Panc1 (cell line): ENCODE measurements around the gene PKD2.

ENCODE experiments used
- POLR2AphosphoS5 ChIP-seq: IDR thresholded peaks from 2 replicates; pipeline ENCODE4 v1.6.1; 2012; ENCODE audit warnings: mild to moderate bottlenecking, low read depth, low read length, moderate library complexity
- TCF7L2 ChIP-seq: IDR thresholded peaks from 2 replicates; pipeline ENCODE4 v1.6.1; 2011; ENCODE audit warnings: mild to moderate bottlenecking, low read depth, low read length, inconsistent platforms
- TF ChIP-seq, protein P1 (sequence below), 2 experiments: IDR thresholded peaks; 2 replicates each; pipeline ENCODE4 v1.6.1; 2011 to 2012; ENCODE audit warnings: low read depth in 2 of 2, control low read depth in 1 of 2, low read length in 1 of 2, mild to moderate bottlenecking in 1 of 2, moderate library complexity in 1 of 2; ENCODE audit not compliant: insufficient read depth in 1 of 2

GRCh38 chr4:88008743-88009171 lies 1.3 kb downstream of the PKD2 start:
- TF ChIP-seq TCF7L2 (no peak), POLR2AphosphoS5 (no peak)
- TF ChIP-seq, protein P1, sequence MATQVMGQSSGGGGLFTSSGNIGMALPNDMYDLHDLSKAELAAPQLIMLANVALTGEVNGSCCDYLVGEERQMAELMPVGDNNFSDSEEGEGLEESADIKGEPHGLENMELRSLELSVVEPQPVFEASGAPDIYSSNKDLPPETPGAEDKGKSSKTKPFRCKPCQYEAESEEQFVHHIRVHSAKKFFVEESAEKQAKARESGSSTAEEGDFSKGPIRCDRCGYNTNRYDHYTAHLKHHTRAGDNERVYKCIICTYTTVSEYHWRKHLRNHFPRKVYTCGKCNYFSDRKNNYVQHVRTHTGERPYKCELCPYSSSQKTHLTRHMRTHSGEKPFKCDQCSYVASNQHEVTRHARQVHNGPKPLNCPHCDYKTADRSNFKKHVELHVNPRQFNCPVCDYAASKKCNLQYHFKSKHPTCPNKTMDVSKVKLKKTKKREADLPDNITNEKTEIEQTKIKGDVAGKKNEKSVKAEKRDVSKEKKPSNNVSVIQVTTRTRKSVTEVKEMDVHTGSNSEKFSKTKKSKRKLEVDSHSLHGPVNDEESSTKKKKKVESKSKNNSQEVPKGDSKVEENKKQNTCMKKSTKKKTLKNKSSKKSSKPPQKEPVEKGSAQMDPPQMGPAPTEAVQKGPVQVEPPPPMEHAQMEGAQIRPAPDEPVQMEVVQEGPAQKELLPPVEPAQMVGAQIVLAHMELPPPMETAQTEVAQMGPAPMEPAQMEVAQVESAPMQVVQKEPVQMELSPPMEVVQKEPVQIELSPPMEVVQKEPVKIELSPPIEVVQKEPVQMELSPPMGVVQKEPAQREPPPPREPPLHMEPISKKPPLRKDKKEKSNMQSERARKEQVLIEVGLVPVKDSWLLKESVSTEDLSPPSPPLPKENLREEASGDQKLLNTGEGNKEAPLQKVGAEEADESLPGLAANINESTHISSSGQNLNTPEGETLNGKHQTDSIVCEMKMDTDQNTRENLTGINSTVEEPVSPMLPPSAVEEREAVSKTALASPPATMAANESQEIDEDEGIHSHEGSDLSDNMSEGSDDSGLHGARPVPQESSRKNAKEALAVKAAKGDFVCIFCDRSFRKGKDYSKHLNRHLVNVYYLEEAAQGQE (IDR thresholded peaks at IDR 0.05; ENCODE audit: insufficient read depth in 1 of 2, low read depth in 2 of 2, low read length in 1 of 2): no peak
